22Rv1 (cell line): ENCODE results near the gene LAMA3.

Experiments
- CTCF ChIP-seq: fragments of 450-650 bp; IDR thresholded peaks from 2 replicates; pipeline ENCODE4 v1.5.1; 2017; ENCODE audit warnings: mild to moderate bottlenecking
- ZFX ChIP-seq: fragments of 450-650 bp; IDR thresholded peaks from 2 replicates; pipeline ENCODE4 v1.6.1; 2017; ENCODE audit warnings: antibody characterized with exemption, borderline replicate concordance

- TF ChIP-seq CTCF: no peak
- TF ChIP-seq ZFX: no peak
Observed at GRCh38 chr18:23882616-23883276, 193.5 kb downstream of the LAMA3 start.
